Mesenchymal stem cell (in vitro differentiated cells and primary cell): Measurements from ENCODE around the gene FAM118A.
"Not testable (repeated sequence)": the region's sequence is repeated elsewhere in the genome, so short reads cannot be mapped to it uniquely, and the experiment has no call there.

Experiments used
- DNase-seq: peaks from one replicate; pipeline ENCODE4 v3.0.0-alpha.2; 2013
- H2AFZ ChIP-seq: one replicate; pipeline ENCODE4 v1.6.1; 2013; ENCODE audit warnings: low read depth, mild to moderate bottlenecking, control low read depth, inconsistent platforms, low read length, moderate library complexity
- H2AK5ac ChIP-seq: 2 replicates; pipeline ENCODE4 v1.6.1; 2013; ENCODE audit warnings: low read length, moderate library complexity, mild to moderate bottlenecking, inconsistent platforms; ENCODE audit not compliant: severe bottlenecking
- H2BK120ac ChIP-seq: one replicate; pipeline ENCODE4 v1.6.1; 2013; ENCODE audit warnings: low read depth, mild to moderate bottlenecking, inconsistent platforms, low read length, moderate library complexity
- H2BK12ac ChIP-seq, 2 experiments: one replicate each; pipeline ENCODE4 v1.6.1; 2013; ENCODE audit warnings: inconsistent platforms in 2 of 2, low read length in 2 of 2, mild to moderate bottlenecking in 2 of 2, moderate library complexity in 2 of 2, control low read depth in 1 of 2
- H2BK15ac ChIP-seq: one replicate; pipeline ENCODE4 v1.6.1; 2013; ENCODE audit warnings: mild to moderate bottlenecking, low read depth, inconsistent platforms; ENCODE audit not compliant: poor library complexity, severe bottlenecking
- H2BK5ac ChIP-seq: 2 replicates; pipeline ENCODE4 v1.6.1; 2013; ENCODE audit warnings: low read depth, mild to moderate bottlenecking, low read length, control low read depth, inconsistent platforms; ENCODE audit not compliant: poor library complexity, severe bottlenecking
- H3K14ac ChIP-seq, 2 experiments: one replicate each; pipeline ENCODE4 v1.6.1; 2013; ENCODE audit warnings: inconsistent platforms in 2 of 2, low read length in 2 of 2, control low read depth in 1 of 2, mild to moderate bottlenecking in 1 of 2, moderate library complexity in 1 of 2
- H3K18ac ChIP-seq, 2 experiments: one replicate each; pipeline ENCODE4 v1.6.1; 2013; ENCODE audit warnings: inconsistent platforms in 2 of 2, low read length in 2 of 2, control low read depth in 1 of 2, low read depth in 1 of 2, mild to moderate bottlenecking in 1 of 2
- H3K23ac ChIP-seq, 2 experiments: one replicate each; pipeline ENCODE4 v1.6.1; 2013; ENCODE audit warnings: inconsistent platforms in 2 of 2, low read length in 2 of 2, mild to moderate bottlenecking in 2 of 2, moderate library complexity in 2 of 2, control low read depth in 1 of 2
- H3K27ac ChIP-seq: 2 replicates; pipeline ENCODE4 v1.5.1; 2013; ENCODE audit warnings: mild to moderate bottlenecking, moderate library complexity, low read length, control low read depth, inconsistent platforms; ENCODE audit not compliant: poor library complexity, severe bottlenecking
- H3K27me3 ChIP-seq, 2 experiments: 2 replicates each; pipeline versions ENCODE4 v1.6.1 to v1.7.0; 2013; ENCODE audit warnings: low read length in 2 of 2, mild to moderate bottlenecking in 2 of 2, moderate library complexity in 2 of 2, control low read depth in 1 of 2, inconsistent platforms in 1 of 2; ENCODE audit not compliant: control insufficient read depth in 1 of 2, insufficient read depth in 1 of 2
- H3K36me3 ChIP-seq, 2 experiments: 2 replicates each; pipeline versions ENCODE4 v1.6.1 to v1.7.0; 2013; ENCODE audit warnings: low read length in 2 of 2, control low read depth in 1 of 2, inconsistent platforms in 1 of 2, low read depth in 1 of 2, mild to moderate bottlenecking in 1 of 2; ENCODE audit not compliant: insufficient read depth in 2 of 2, control insufficient read depth in 1 of 2
- H3K4ac ChIP-seq, 2 experiments: one replicate each; pipeline ENCODE4 v1.6.1; 2013; ENCODE audit warnings: inconsistent platforms in 2 of 2, low read length in 2 of 2, mild to moderate bottlenecking in 2 of 2, moderate library complexity in 2 of 2, control low read depth in 1 of 2, low read depth in 1 of 2
- H3K4me1 ChIP-seq: 2 replicates; pipeline ENCODE4 v1.6.1; 2013; ENCODE audit warnings: low read depth, low read length, control low read depth; ENCODE audit not compliant: control insufficient read depth, insufficient read depth
- H3K4me2 ChIP-seq: 2 replicates; pipeline ENCODE4 v1.6.1; 2013; ENCODE audit warnings: low read length, mild to moderate bottlenecking, inconsistent platforms; ENCODE audit not compliant: poor library complexity, severe bottlenecking
- H3K4me3 ChIP-seq, 2 experiments: 2 replicates each; pipeline versions ENCODE4 v1.5.1 to v1.7.0; 2013; ENCODE audit warnings: low read length in 2 of 2, mild to moderate bottlenecking in 2 of 2, control low read depth in 1 of 2, low read depth in 1 of 2; ENCODE audit not compliant: insufficient read depth in 1 of 2
- H3K79me1 ChIP-seq: replicated peaks from 2 replicates; pipeline ENCODE4 v1.6.1; 2013; ENCODE audit warnings: mild to moderate bottlenecking, control low read depth, low read length, inconsistent platforms; ENCODE audit not compliant: poor library complexity, severe bottlenecking
- H3K9ac ChIP-seq: 2 replicates; pipeline ENCODE4 v1.7.0; 2013; ENCODE audit warnings: mild to moderate bottlenecking, low read length, moderate library complexity
- H3K9me3 ChIP-seq: 2 replicates; pipeline ENCODE4 v1.7.0; 2013; ENCODE audit warnings: mild to moderate bottlenecking, low read length; ENCODE audit not compliant: control insufficient read depth
- H4K8ac ChIP-seq: one replicate; pipeline ENCODE4 v1.6.1; 2013; ENCODE audit warnings: inconsistent platforms, mild to moderate bottlenecking, low read length, moderate library complexity
- H4K91ac ChIP-seq: one replicate; pipeline ENCODE4 v1.6.1; 2013; ENCODE audit warnings: mild to moderate bottlenecking, low read length, inconsistent platforms
- WGBS: methylation state at CpG from one replicate; pipeline ENCODE4 v1.1.7; 2013; ENCODE audit warnings: mixed read lengths; 5-methylcytosine and 5-hydroxymethylcytosine counted together

Gene FAM118A

DNA sequence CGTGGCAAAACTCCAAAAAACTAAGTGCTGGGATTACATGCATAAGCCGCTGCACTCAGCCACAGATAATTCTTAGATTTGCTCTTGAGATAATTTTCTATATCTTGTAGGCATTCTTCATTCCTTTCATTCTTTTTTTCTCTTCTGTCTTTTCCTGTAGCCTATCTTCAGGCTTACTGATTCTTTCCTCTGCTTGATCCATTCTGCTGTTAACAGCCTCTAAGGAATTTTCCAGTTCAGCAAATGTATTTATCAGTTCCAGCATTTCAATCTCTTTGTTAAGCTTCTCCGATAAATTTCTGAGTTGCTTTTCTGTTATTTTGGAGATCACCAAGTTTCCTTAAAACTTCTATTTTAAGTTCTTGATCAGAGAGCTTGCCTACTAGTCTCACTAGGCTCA, 57.0 kb downstream of the FAM118A start:
- no peaks in the 10 kb centered on the region for H3K4me1 ChIP-seq
- no peak overlapping the region for H3K4me2 ChIP-seq
- H4K91ac ChIP-seq: no peak overlapping the region
- no peak overlapping the region for H2BK5ac ChIP-seq
- H3K4ac ChIP-seq: no peak overlapping the region
- H3K4me3 ChIP-seq: no peak overlapping the region
- peaks cover 4 to 15% of the 10 kb centered on the region in 2 experiments for H3K27me3 ChIP-seq
- H3K79me1 ChIP-seq: no peaks in the 10 kb centered on the region
- H2AK5ac ChIP-seq: no peak overlapping the region
- no peak overlapping the region for H3K27ac ChIP-seq
- H3K14ac ChIP-seq: no peak overlapping the region
- no peak for DNase-seq
- no peaks in the 10 kb centered on the region for H3K36me3 ChIP-seq
- 76% methylated on average over 2 of the region's 3 CpGs for WGBS
- H2BK120ac ChIP-seq: no peak overlapping the region
- no peak overlapping the region for H2BK15ac ChIP-seq
- H2AFZ ChIP-seq: no peak overlapping the region
- peaks cover 11% of the 10 kb centered on the region for H3K9me3 ChIP-seq
- no peak overlapping the region for H3K18ac ChIP-seq
- H4K8ac ChIP-seq: no peak overlapping the region
- no peak overlapping the region for H3K9ac ChIP-seq
- no peak overlapping the region for H3K23ac ChIP-seq
- H2BK12ac ChIP-seq: no peak overlapping the region

DNA sequence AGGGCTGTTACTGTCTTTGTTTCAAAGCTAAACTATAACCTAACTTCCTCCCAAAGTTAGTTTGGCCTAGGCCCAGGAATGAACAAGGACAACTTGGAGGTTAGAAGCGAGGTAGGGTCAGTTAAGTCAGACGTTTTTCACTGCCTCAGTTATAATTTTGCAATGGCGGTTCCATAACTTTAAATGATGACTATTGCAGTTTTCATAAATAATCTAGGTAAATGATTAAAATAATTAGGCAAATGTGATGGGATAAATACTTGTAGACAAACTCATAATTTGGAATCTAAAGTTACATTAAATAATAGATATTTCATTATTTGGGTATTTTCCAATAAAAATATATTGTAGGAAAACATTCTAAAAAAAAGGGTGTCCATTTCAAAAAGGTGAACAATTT, 63.9 kb downstream of the FAM118A start:
- H3K9me3 ChIP-seq, H2BK5ac ChIP-seq, H3K4me2 ChIP-seq, H2BK12ac ChIP-seq, H3K9ac ChIP-seq, H2AFZ ChIP-seq, H3K4me1 ChIP-seq, H4K91ac ChIP-seq, H4K8ac ChIP-seq, H3K27me3 ChIP-seq, H2BK15ac ChIP-seq, H3K4me3 ChIP-seq, H3K18ac ChIP-seq, H3K79me1 ChIP-seq, H3K4ac ChIP-seq, DNase-seq, H3K36me3 ChIP-seq, H2BK120ac ChIP-seq, H2AK5ac ChIP-seq, H3K23ac ChIP-seq, H3K27ac ChIP-seq, H3K14ac ChIP-seq: not testable (repeated sequence)
- WGBS: 94% methylated on average over 2 of the region's 3 CpGs

DNA sequence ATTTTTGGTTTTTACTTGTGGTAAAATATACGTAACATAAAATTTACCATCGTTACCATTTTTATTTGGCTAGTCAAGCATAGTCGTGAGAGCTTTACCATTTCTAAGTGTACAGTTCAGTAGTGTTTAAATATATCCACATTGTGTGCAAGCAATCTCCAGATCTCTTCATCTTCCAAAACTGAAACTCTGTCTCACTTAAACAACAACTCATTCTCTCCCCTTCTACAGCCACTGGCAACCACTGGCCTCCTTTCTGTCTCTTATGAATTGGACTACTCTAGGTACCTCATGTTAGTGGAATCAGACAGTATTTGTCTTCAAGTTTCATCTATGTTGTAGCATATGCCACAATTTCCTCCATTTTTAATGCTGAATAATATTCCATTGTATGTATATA, 66.3 kb downstream of the FAM118A start:
- no CpG with 5 or more reads among the region's 3 CpGs for WGBS
- Histone ChIP-seq H2BK120ac (no peak overlapping the region), H3K18ac (no peak overlapping the region), H2BK12ac (no peak overlapping the region), H3K23ac (no peak overlapping the region), H2AFZ (no peak overlapping the region), H3K4me1 (no peaks in the 10 kb centered on the region), H2AK5ac (no peak overlapping the region), H4K91ac (no peak overlapping the region), H2BK15ac (no peak overlapping the region), H2BK5ac (no peak overlapping the region), H3K36me3 (no peaks in the 10 kb centered on the region), H3K4ac (no peak overlapping the region), H3K4me3 (no peak overlapping the region), H3K79me1 (no peaks in the 10 kb centered on the region), H4K8ac (no peak overlapping the region), H3K9me3 (no peaks in the 10 kb centered on the region), H3K4me2 (no peak overlapping the region), H3K27ac (no peak overlapping the region), H3K9ac (no peak overlapping the region), H3K14ac (no peak overlapping the region), H3K27me3 (no peaks in the 10 kb centered on the region)
- DNase-seq: no peak

DNA sequence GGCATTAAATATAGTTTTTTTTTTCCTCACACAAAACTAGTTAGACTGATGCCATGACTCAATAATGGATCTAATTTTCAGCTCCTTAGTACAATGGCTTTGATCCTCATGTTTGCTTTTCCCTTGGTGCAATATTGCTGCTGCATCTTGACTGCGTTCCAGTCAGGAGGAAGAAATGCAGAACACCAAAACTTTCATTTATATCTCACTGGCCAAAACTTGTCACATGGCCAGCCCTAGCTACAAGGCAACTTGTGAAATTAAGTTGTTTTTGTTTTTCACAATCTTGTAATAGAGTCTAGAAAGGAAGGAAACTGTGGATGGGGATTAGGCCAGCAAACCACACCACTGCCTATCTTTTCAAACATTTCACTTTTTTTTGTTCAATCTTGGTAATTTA, 67.0 kb downstream of the FAM118A start:
- no peak overlapping the region for H3K18ac ChIP-seq
- 93% methylated on average over 1 of the region's 1 CpG for WGBS

More for the DNA sequence above, 67.0 kb downstream of the FAM118A start:
- Histone ChIP-seq H2AK5ac (no peak overlapping the region), H2BK12ac (no peak overlapping the region), H3K4me1 (no peaks in the 10 kb centered on the region), H3K27me3 (no peaks in the 10 kb centered on the region), H3K4me3 (no peak overlapping the region), H3K4ac (no peak overlapping the region), H2BK120ac (no peak overlapping the region), H3K79me1 (no peaks in the 10 kb centered on the region), H3K23ac (no peak overlapping the region), H3K4me2 (no peak overlapping the region), H3K14ac (no peak overlapping the region), H3K27ac (no peak overlapping the region), H4K91ac (no peak overlapping the region), H3K9me3 (no peaks in the 10 kb centered on the region), H2AFZ (no peak overlapping the region), H3K9ac (no peak overlapping the region), H4K8ac (no peak overlapping the region), H2BK5ac (no peak overlapping the region), H2BK15ac (no peak overlapping the region), H3K36me3 (no peaks in the 10 kb centered on the region)
- no peak for DNase-seq
